Measurements from ENCODE around the gene RPN2.

- TF ChIP-seq, protein P1, sequence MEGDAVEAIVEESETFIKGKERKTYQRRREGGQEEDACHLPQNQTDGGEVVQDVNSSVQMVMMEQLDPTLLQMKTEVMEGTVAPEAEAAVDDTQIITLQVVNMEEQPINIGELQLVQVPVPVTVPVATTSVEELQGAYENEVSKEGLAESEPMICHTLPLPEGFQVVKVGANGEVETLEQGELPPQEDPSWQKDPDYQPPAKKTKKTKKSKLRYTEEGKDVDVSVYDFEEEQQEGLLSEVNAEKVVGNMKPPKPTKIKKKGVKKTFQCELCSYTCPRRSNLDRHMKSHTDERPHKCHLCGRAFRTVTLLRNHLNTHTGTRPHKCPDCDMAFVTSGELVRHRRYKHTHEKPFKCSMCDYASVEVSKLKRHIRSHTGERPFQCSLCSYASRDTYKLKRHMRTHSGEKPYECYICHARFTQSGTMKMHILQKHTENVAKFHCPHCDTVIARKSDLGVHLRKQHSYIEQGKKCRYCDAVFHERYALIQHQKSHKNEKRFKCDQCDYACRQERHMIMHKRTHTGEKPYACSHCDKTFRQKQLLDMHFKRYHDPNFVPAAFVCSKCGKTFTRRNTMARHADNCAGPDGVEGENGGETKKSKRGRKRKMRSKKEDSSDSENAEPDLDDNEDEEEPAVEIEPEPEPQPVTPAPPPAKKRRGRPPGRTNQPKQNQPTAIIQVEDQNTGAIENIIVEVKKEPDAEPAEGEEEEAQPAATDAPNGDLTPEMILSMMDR (IDR thresholded peaks at IDR 0.05; ENCODE audit: low read depth, low read length, missing input control) = no peak
- TF ChIP-seq JUND (IDR thresholded peaks at IDR 0.05) (no peak), ZBTB33 (IDR thresholded peaks at IDR 0.05) (no peak), RAD21 (IDR thresholded peaks at IDR 0.05) (no peak), TAF1 (conservative IDR thresholded peaks at IDR 0.05) (no peak), MAX (IDR thresholded peaks at IDR 0.05) (no peak), YY1 (IDR thresholded peaks at IDR 0.05) (no peak)
- TF ChIP-seq, protein P2, sequence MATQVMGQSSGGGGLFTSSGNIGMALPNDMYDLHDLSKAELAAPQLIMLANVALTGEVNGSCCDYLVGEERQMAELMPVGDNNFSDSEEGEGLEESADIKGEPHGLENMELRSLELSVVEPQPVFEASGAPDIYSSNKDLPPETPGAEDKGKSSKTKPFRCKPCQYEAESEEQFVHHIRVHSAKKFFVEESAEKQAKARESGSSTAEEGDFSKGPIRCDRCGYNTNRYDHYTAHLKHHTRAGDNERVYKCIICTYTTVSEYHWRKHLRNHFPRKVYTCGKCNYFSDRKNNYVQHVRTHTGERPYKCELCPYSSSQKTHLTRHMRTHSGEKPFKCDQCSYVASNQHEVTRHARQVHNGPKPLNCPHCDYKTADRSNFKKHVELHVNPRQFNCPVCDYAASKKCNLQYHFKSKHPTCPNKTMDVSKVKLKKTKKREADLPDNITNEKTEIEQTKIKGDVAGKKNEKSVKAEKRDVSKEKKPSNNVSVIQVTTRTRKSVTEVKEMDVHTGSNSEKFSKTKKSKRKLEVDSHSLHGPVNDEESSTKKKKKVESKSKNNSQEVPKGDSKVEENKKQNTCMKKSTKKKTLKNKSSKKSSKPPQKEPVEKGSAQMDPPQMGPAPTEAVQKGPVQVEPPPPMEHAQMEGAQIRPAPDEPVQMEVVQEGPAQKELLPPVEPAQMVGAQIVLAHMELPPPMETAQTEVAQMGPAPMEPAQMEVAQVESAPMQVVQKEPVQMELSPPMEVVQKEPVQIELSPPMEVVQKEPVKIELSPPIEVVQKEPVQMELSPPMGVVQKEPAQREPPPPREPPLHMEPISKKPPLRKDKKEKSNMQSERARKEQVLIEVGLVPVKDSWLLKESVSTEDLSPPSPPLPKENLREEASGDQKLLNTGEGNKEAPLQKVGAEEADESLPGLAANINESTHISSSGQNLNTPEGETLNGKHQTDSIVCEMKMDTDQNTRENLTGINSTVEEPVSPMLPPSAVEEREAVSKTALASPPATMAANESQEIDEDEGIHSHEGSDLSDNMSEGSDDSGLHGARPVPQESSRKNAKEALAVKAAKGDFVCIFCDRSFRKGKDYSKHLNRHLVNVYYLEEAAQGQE (IDR thresholded peaks at IDR 0.05) = no peak
- TF ChIP-seq, protein P3, sequence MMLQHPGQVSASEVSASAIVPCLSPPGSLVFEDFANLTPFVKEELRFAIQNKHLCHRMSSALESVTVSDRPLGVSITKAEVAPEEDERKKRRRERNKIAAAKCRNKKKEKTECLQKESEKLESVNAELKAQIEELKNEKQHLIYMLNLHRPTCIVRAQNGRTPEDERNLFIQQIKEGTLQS (IDR thresholded peaks at IDR 0.05) = no peak
Observed at GRCh38 chr20:37160683-37161082, 18.4 kb upstream of the RPN2 start.

Measured in liver (tissue), 3 donors.